ENCODE results near the gene NOP58. TPM values are rescaled to one million over a fixed set of nuclear protein-coding genes. Genes with fewer than 3 reads are reported as not detected.

The NOP58 gene
- total RNA-seq, 4 donors from 2014 or later = 19.4 to 61.0 (median 41.6) TPM

DNA sequence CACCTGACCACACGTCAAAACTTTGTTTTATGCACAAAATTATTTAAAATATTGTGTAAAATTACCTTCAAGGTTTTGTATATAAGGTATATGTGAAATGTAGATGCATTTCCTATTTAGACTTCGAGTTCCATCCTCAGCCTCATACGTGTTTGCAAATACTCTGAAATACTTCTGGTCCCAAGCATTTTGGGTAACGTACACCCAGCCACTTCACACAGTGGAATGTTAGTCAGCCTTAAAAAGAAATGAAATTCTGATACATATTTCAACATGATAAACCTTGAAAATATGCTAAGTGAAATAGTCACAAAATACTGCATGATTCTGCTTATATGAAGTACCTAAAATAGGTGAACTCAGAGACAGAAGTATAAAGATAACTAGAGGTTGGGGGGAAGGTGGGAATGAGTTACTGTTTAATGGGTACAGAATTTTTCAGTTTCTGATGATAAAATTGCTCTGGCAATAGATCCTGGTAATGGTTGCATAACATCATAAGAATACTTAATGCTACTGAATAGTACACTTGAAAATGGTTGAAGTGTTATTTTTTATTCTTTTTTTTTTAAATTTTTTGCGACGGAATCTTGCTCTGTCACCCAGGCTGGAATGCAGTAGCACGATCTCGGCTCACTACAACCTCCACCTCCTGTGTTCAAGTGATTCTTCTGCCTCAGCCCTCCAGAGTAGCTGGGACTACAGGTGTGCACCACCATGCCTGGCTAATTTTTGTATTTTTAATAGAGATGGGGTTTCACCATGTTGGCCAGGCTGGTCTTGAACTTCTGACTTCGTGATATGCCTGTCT, 24.0 kb downstream of the NOP58 start:
- Histone ChIP-seq H3K27me3 (no peaks in the 10 kb centered on the region), H3K4me3 (no peak overlapping the region), H3K9me3 (no peaks in the 10 kb centered on the region), H3K27ac (no peak overlapping the region), H3K36me3 (peaks cover 3 to 100% of the 10 kb centered on the region in 2 donors), H3K4me1 (no peaks in the 10 kb centered on the region)
- ATAC-seq = no peak
- TF ChIP-seq, protein P1, sequence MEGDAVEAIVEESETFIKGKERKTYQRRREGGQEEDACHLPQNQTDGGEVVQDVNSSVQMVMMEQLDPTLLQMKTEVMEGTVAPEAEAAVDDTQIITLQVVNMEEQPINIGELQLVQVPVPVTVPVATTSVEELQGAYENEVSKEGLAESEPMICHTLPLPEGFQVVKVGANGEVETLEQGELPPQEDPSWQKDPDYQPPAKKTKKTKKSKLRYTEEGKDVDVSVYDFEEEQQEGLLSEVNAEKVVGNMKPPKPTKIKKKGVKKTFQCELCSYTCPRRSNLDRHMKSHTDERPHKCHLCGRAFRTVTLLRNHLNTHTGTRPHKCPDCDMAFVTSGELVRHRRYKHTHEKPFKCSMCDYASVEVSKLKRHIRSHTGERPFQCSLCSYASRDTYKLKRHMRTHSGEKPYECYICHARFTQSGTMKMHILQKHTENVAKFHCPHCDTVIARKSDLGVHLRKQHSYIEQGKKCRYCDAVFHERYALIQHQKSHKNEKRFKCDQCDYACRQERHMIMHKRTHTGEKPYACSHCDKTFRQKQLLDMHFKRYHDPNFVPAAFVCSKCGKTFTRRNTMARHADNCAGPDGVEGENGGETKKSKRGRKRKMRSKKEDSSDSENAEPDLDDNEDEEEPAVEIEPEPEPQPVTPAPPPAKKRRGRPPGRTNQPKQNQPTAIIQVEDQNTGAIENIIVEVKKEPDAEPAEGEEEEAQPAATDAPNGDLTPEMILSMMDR (IDR thresholded peaks at IDR 0.05) = no peak
- no peak for TF ChIP-seq POLR2A (IDR thresholded peaks at IDR 0.05)
- TF ChIP-seq POLR2AphosphoS5 (IDR thresholded peaks at IDR 0.05) = no peak
- no peak for TF ChIP-seq EP300 (IDR thresholded peaks at IDR 0.05)
- WGBS, 2 donors (ENCODE audit: low coverage in 1 of 2) = 85 to 86% methylated on average over 7 to 9 of the region's 9 CpGs

DNA sequence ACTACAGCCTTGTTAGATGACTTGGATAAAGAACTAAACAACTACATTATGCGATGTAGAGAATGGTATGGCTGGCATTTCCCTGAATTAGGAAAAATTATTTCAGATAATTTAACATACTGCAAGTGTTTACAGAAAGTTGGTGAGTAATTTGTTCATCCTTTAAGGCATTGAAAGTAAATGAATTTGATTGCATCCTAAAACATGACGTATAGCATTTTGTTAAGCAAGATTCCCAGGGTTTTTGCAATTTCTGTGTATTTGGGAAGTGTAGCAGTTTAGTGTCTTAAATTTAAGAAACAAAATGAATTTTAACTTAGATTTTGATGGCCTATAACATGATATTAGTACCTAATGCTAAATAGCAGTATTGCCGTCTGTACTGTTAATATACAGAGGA, 24.8 kb downstream of the NOP58 start:
- TF ChIP-seq POLR2AphosphoS5 (IDR thresholded peaks at IDR 0.05) (no peak), EP300 (IDR thresholded peaks at IDR 0.05) (no peak), POLR2A (IDR thresholded peaks at IDR 0.05) (no peak)
- TF ChIP-seq, protein P1 (IDR thresholded peaks at IDR 0.05) = no peak
- no peaks in the 10 kb centered on the region for H3K9me3 ChIP-seq
- no peaks in the 10 kb centered on the region for H3K4me1 ChIP-seq
- no peak for ATAC-seq
- H3K36me3 ChIP-seq = peaks cover 3 to 100% of the 10 kb centered on the region in 2 donors
- H3K27me3 ChIP-seq = no peaks in the 10 kb centered on the region
- no peak overlapping the region for H3K4me3 ChIP-seq
- H3K27ac ChIP-seq = no peak overlapping the region
- WGBS, 2 donors (ENCODE audit: low coverage in 1 of 2) = 86 to 94% methylated on average over 3 of the region's 3 CpGs

DNA sequence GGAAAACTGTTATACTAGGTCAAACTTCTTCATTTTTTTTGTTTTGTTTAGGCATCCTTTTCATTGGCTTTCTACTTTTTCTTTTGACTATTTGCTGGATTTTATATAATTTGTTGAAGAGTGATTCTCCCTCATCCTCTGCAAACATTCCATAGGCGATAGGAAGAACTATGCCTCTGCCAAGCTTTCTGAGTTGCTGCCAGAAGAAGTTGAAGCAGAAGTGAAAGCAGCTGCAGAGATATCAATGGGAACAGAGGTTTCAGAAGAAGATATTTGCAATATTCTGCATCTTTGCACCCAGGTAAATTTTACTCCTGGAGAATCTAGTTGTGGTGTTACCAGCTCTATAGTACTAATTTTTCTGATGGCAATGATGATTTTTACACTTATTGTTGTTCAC, 25.4 kb downstream of the NOP58 start:
- TF ChIP-seq POLR2A (IDR thresholded peaks at IDR 0.05) = no peak
- H3K9me3 ChIP-seq = no peaks in the 10 kb centered on the region
- H3K27ac ChIP-seq = no peak overlapping the region
- no peaks in the 10 kb centered on the region for H3K27me3 ChIP-seq
- no peak overlapping the region for H3K4me3 ChIP-seq
- H3K4me1 ChIP-seq = no peaks in the 10 kb centered on the region
- 20 to 60% methylated on average over 1 of the region's 1 CpG for WGBS, 2 donors (ENCODE audit: low coverage in 1 of 2)
- ATAC-seq = no peak
- peaks cover 3 to 100% of the 10 kb centered on the region in 2 donors for H3K36me3 ChIP-seq

DNA sequence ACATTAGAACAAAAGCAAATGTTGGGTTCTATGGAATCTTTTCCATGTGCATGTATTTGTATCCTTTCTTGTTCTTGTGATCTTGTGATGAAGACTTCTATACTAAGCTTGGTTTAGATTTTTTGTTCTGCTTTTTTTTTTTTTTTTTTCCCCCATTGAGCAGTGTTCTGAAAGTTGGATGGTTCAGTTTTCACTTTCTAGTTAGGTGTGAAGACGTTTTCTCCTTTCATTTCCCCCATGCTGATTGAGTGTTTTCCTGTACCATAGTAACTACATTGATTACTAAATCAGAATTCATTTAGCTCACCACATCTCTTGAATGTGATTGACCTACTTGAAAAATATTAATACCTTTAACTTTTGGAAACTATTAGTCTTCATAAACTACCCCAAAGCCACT, 34.1 kb downstream of the NOP58 start:
- H3K36me3 ChIP-seq = peaks cover 6 to 100% of the 10 kb centered on the region in 2 donors
- 75% methylated on average over 1 of the region's 1 CpG; no CpG with 5 or more reads in 1 of the 2 donors for WGBS, 2 donors (ENCODE audit: low coverage in 1 of 2)

DNA sequence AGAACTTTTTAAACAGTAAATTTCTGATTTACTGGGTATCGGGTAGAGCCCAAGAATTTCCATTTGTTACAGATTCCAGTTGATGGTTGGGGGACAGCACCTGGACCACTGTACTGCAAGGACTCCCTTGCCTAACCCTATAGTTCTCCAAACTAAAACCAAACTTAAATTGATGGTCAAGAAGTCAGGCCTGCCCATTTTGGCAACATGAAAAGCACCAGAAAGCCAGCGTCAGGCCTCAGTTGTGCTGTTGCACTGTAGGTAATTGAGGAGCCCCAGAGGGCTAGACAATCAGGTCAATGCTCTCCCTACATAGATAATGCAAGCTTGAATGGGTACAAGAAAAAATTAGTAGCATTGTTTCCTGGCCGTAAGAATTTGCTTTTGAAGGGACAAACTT, 40.5 kb downstream of the NOP58 start:
- ATAC-seq = no peak
- Histone ChIP-seq H3K27me3 (no peaks in the 10 kb centered on the region), H3K36me3 (peaks cover 6 to 83% of the 10 kb centered on the region in 2 donors), H3K4me1 (no peaks in the 10 kb centered on the region), H3K9me3 (no peaks in the 10 kb centered on the region), H3K4me3 (no peak overlapping the region), H3K27ac (no peak overlapping the region)
- 96% methylated on average over 2 of the region's 3 CpGs for WGBS, 2 donors (ENCODE audit: low coverage in 1 of 2)
- TF ChIP-seq POLR2A (IDR thresholded peaks at IDR 0.05) = no peak
- no peak for TF ChIP-seq POLR2AphosphoS5 (IDR thresholded peaks at IDR 0.05)
- TF ChIP-seq, protein P1 (IDR thresholded peaks at IDR 0.05) = no peak
- TF ChIP-seq EP300 (IDR thresholded peaks at IDR 0.05) = no peak

More for the DNA sequence above, 34.1 kb downstream of the NOP58 start:
- no peak overlapping the region for H3K27ac ChIP-seq
- no peak overlapping the region for H3K4me3 ChIP-seq
- ATAC-seq = no peak
- no peaks in the 10 kb centered on the region for H3K27me3 ChIP-seq
- H3K4me1 ChIP-seq = no peaks in the 10 kb centered on the region
- no peak for TF ChIP-seq POLR2AphosphoS5 (IDR thresholded peaks at IDR 0.05)
- no peak for TF ChIP-seq POLR2A (IDR thresholded peaks at IDR 0.05)
- TF ChIP-seq, protein P1 (IDR thresholded peaks at IDR 0.05) = no peak
- TF ChIP-seq EP300 (IDR thresholded peaks at IDR 0.05) = no peak
- no peaks in the 10 kb centered on the region for H3K9me3 ChIP-seq
